HepG2 (cell line): ENCODE data around the gene VCL. TPM values are rescaled to one million over a fixed set of nuclear protein-coding genes. Genes with fewer than 3 reads are reported as not detected.
A peak's percentile ranks its signal among the peaks of the same experiment; 100 is the strongest.

Experiments
- DMAP1 ChIP-seq: IDR thresholded peaks from 2 replicates; pipeline ENCODE4 v1.6.1; 2016
- FOXO1 ChIP-seq: sonication (generic); formaldehyde crosslinking; IDR thresholded peaks from 2 replicates; pipeline ENCODE4 v1.4.0; 2020; ENCODE audit warnings: missing genetic modification reagents
- FOXP1 ChIP-seq, 2 experiments: fragments of 450-650 bp in 1 of 2; IDR thresholded peaks; 2 replicates each; pipeline ENCODE4 v1.6.1; 2017 to 2018; ENCODE audit warnings: antibody characterized with exemption in 1 of 2
- HDAC1 ChIP-seq: sonication (generic); formaldehyde crosslinking; IDR thresholded peaks from 2 replicates; pipeline ENCODE4 v1.5.1; 2020; ENCODE audit warnings: mild to moderate bottlenecking, missing genetic modification reagents
- HIVEP1 ChIP-seq: sonication (generic); formaldehyde crosslinking; IDR thresholded peaks from 2 replicates; pipeline ENCODE4 v1.4.0; 2020; ENCODE audit warnings: mild to moderate bottlenecking, missing genetic modification reagents
- KLF6 ChIP-seq: IDR thresholded peaks from 2 replicates; pipeline ENCODE4 v1.8.0; 2016; ENCODE audit warnings: missing biosample characterization, missing genetic modification reagents
- NCOA5 ChIP-seq: sonication (generic); formaldehyde crosslinking; IDR thresholded peaks from 2 replicates; pipeline ENCODE4 v1.4.0; 2020; ENCODE audit warnings: missing genetic modification reagents
- NPAS2 ChIP-seq: sonication (generic); formaldehyde crosslinking; IDR thresholded peaks from 2 replicates; pipeline ENCODE4 v1.8.0; 2022; ENCODE audit warnings: mild to moderate bottlenecking, missing genetic modification reagents, borderline replicate concordance
- NR0B2 ChIP-seq: sonication (generic); formaldehyde crosslinking; IDR thresholded peaks from 2 replicates; pipeline ENCODE4 v1.4.0; 2020; ENCODE audit warnings: mild to moderate bottlenecking, missing genetic modification reagents
- NR2F2 ChIP-seq: IDR thresholded peaks from 2 replicates; pipeline ENCODE4 v1.6.1; 2012; ENCODE audit warnings: low read depth, inconsistent platforms, borderline replicate concordance
- NR2F6 ChIP-seq, 2 experiments: IDR thresholded peaks; 2 replicates each; pipeline ENCODE4 v1.6.1; 2016; ENCODE audit warnings: antibody characterized with exemption in 1 of 2, mild to moderate bottlenecking in 1 of 2
- RFX5 ChIP-seq: IDR thresholded peaks from 2 replicates; pipeline ENCODE4 v1.6.1; 2011; ENCODE audit warnings: low read depth, low read length, improper control_type of control experiment
- SIX1 ChIP-seq: sonication (generic); formaldehyde crosslinking; IDR thresholded peaks from 2 replicates; pipeline ENCODE4 v1.4.0; 2020; ENCODE audit warnings: missing genetic modification reagents, borderline replicate concordance
- SMAD1 ChIP-seq: sonication (generic); formaldehyde crosslinking; IDR thresholded peaks from 2 replicates; pipeline ENCODE4 v1.4.0; 2020; ENCODE audit warnings: missing genetic modification reagents, low read depth, mild to moderate bottlenecking, borderline replicate concordance
- SMARCE1 ChIP-seq: fragments of 450-650 bp; IDR thresholded peaks from 2 replicates; pipeline ENCODE4 v1.6.1; 2017; ENCODE audit warnings: borderline replicate concordance
- SRY ChIP-seq: sonication (generic); formaldehyde crosslinking; IDR thresholded peaks from 2 replicates; pipeline ENCODE4 v1.8.0; 2022; ENCODE audit warnings: mild to moderate bottlenecking, missing genetic modification reagents
- ZNF530 ChIP-seq: sonication (generic); formaldehyde crosslinking; IDR thresholded peaks from 2 replicates; pipeline ENCODE4 v1.5.0; 2020; ENCODE audit warnings: low read depth, mild to moderate bottlenecking, missing genetic modification reagents
- ZNF556 ChIP-seq: sonication (generic); formaldehyde crosslinking; IDR thresholded peaks from 2 replicates; pipeline ENCODE4 v1.4.0; 2020; ENCODE audit warnings: mild to moderate bottlenecking, missing genetic modification reagents, borderline replicate concordance
- ZSCAN21 ChIP-seq: sonication (generic); formaldehyde crosslinking; IDR thresholded peaks from 2 replicates; pipeline ENCODE4 v1.8.0; 2022; ENCODE audit warnings: mild to moderate bottlenecking, missing genetic modification reagents, moderate library complexity, borderline replicate concordance
- polyA plus RNA-seq, 8 experiments: library from polyadenylated mRNA; depleted of rRNA in 3 of 8; stranded (reverse) in 7 of 8; unstranded in 1 of 8; fragments of >200 nt; fragmentation: Illumina TruSeq in 4 of 8; extraction: Trizol in 4 of 8; gene quantifications; 2 replicates each; pipeline versions ENCODE4 v1.2.1 to v1.2.3, GENCODE V29; 2011 to 2016; ENCODE audit warnings: low read depth in 4 of 8, missing spikeins in 1 of 8, mixed read lengths in 1 of 8; ENCODE audit not compliant: insufficient read depth in 1 of 8
- total RNA-seq, 5 experiments: library from RNA; depleted of rRNA; stranded (reverse); fragments of >200 nt; fragmentation: Illumina TruSeq; extraction: Trizol; gene quantifications; 2 replicates each; pipeline ENCODE4 v1.2.3, GENCODE V29; 2016; ENCODE audit warnings: low read depth in 1 of 5
- TF ChIP-seq, protein P1 (sequence below): sonication (generic); formaldehyde crosslinking; IDR thresholded peaks from 2 replicates; pipeline ENCODE4 v1.4.0; 2020; ENCODE audit warnings: missing genetic modification reagents
- TF ChIP-seq, protein P2 (sequence below): sonication (generic); formaldehyde crosslinking; IDR thresholded peaks from 2 replicates; pipeline ENCODE4 v1.8.0; 2022; ENCODE audit warnings: missing genetic modification reagents, mild to moderate bottlenecking, borderline replicate concordance
- TF ChIP-seq, protein P3 (sequence below): sonication (generic); formaldehyde crosslinking; IDR thresholded peaks from 2 replicates; pipeline ENCODE4 v1.4.0; 2020; ENCODE audit warnings: missing genetic modification reagents, low read depth, mild to moderate bottlenecking, borderline replicate concordance
- TF ChIP-seq, protein P4 (sequence below): sonication (generic); IDR thresholded peaks from 2 replicates; pipeline ENCODE4 v1.6.1; 2016; ENCODE audit warnings: low read depth, borderline replicate concordance
- TF ChIP-seq, protein P5 (sequence below): IDR thresholded peaks from 2 replicates; pipeline ENCODE4 v1.6.1; 2016; ENCODE audit warnings: mild to moderate bottlenecking, missing biosample characterization, missing genetic modification reagents

The VCL gene
- total and polyA plus RNA-seq, 2 of the 13 experiments (the other 11 are each of a cell fraction or from before 2014, with no cell fraction given) = 17.3 to 26.9 TPM

GRCh38 chr10:74150990-74151878, 153.3 kb downstream of the VCL start, which contains the start of gene ADK (continued):
- TF ChIP-seq RFX5 = no peak
- TF ChIP-seq ZSCAN21 = no peak
- no peak for TF ChIP-seq SIX1 (CRISPR knock-in tag)
- no peak for TF ChIP-seq NPAS2 (CRISPR knock-in tag)
- TF ChIP-seq SMAD1 (CRISPR knock-in tag) = no peak
- TF ChIP-seq, protein P1, sequence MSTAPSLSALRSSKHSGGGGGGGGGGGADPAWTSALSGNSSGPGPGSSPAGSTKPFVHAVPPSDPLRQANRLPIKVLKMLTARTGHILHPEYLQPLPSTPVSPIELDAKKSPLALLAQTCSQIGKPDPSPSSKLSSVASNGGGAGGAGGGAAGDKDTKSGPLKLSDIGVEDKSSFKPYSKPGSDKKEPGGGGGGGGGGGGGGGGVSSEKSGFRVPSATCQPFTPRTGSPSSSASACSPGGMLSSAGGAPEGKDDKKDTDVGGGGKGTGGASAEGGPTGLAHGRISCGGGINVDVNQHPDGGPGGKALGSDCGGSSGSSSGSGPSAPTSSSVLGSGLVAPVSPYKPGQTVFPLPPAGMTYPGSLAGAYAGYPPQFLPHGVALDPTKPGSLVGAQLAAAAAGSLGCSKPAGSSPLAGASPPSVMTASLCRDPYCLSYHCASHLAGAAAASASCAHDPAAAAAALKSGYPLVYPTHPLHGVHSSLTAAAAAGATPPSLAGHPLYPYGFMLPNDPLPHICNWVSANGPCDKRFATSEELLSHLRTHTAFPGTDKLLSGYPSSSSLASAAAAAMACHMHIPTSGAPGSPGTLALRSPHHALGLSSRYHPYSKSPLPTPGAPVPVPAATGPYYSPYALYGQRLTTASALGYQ = no peak
- peak; percentile 86 for TF ChIP-seq DMAP1
- TF ChIP-seq, protein P2, sequence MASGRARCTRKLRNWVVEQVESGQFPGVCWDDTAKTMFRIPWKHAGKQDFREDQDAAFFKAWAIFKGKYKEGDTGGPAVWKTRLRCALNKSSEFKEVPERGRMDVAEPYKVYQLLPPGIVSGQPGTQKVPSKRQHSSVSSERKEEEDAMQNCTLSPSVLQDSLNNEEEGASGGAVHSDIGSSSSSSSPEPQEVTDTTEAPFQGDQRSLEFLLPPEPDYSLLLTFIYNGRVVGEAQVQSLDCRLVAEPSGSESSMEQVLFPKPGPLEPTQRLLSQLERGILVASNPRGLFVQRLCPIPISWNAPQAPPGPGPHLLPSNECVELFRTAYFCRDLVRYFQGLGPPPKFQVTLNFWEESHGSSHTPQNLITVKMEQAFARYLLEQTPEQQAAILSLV (CRISPR knock-in tag) = no peak; the same call in 1 of the 2 replicates
- TF ChIP-seq, protein P3, sequence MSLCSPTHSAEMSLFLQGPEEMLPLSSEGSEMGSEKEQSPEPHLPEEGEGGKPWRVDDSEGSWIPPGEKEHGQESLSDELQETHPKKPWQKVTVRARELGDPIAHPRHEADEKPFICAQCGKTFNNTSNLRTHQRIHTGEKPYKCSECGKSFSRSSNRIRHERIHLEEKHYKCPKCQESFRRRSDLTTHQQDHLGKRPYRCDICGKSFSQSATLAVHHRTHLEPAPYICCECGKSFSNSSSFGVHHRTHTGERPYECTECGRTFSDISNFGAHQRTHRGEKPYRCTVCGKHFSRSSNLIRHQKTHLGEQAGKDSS (CRISPR knock-in tag) = peak; percentile 75
- TF ChIP-seq SMARCE1 = no peak
- no peak for TF ChIP-seq NR2F6 (IDR thresholded peaks at IDR 0.05)
- no peak; the same call in 1 of the 2 replicates for TF ChIP-seq NR2F6 (CRISPR knock-in tag; IDR thresholded peaks at IDR 0.05)
- TF ChIP-seq SRY = peak; percentile 82; the same call in 1 of the 2 replicates
- no peak for TF ChIP-seq KLF6
- TF ChIP-seq, protein P4, sequence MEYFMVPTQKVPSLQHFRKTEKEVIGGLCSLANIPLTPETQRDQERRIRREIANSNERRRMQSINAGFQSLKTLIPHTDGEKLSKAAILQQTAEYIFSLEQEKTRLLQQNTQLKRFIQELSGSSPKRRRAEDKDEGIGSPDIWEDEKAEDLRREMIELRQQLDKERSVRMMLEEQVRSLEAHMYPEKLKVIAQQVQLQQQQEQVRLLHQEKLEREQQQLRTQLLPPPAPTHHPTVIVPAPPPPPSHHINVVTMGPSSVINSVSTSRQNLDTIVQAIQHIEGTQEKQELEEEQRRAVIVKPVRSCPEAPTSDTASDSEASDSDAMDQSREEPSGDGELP = no peak; the same call in 1 of the 2 replicates
- no peak for TF ChIP-seq NCOA5
- peak; percentile 69; the same call in 1 of the 2 replicates for TF ChIP-seq HDAC1
- TF ChIP-seq ZNF530 (CRISPR knock-in tag) = no peak
- 0 out of 2 replicates have a peak, but pooled peaks have one; percentile 33 for TF ChIP-seq FOXO1 (CRISPR knock-in tag)
- peak; percentile 66; the same call in 1 of the 2 replicates for TF ChIP-seq NR0B2
- TF ChIP-seq HIVEP1 (CRISPR knock-in tag) = peak; percentile 61; the same call in 1 of the 2 replicates
- TF ChIP-seq FOXP1 (IDR thresholded peaks at IDR 0.05) = no peak
- no peak for TF ChIP-seq FOXP1 (CRISPR knock-in tag; IDR thresholded peaks at IDR 0.05)
- TF ChIP-seq, protein P5, sequence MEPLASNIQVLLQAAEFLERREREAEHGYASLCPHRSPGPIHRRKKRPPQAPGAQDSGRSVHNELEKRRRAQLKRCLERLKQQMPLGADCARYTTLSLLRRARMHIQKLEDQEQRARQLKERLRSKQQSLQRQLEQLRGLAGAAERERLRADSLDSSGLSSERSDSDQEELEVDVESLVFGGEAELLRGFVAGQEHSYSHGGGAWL = peak; percentile 46; the same call in 1 of the 2 replicates
- peak; percentile 76 for TF ChIP-seq ZNF556 (CRISPR knock-in tag)
- TF ChIP-seq NR2F2 = no peak
